HT1080 (cell line): ENCODE data around the gene PIPOX. TPM values are rescaled to one million over a fixed set of nuclear protein-coding genes. Genes with fewer than 3 reads are reported as not detected.
A peak's percentile ranks its signal among the peaks of the same experiment; 100 is the strongest.

ENCODE experiments used
- DNase-seq: peaks from one replicate; pipeline ENCODE4 v3.0.0-alpha.2; 2015; ENCODE audit warnings: low read depth
- polyA plus RNA-seq, 2 experiments: library from polyadenylated mRNA; depleted of rRNA; stranded (reverse); fragments of >200 nt; gene quantifications; 2 replicates each; pipeline ENCODE4 v1.2.3, GENCODE V29; 2015
- total RNA-seq: library from RNA; depleted of rRNA; stranded (reverse); fragments of >200 nt; shearing (Covaris generic); gene quantifications from 2 replicates; pipeline ENCODE4 v1.2.3, GENCODE V29; 2014; rRNA removed

Gene PIPOX, protein sequence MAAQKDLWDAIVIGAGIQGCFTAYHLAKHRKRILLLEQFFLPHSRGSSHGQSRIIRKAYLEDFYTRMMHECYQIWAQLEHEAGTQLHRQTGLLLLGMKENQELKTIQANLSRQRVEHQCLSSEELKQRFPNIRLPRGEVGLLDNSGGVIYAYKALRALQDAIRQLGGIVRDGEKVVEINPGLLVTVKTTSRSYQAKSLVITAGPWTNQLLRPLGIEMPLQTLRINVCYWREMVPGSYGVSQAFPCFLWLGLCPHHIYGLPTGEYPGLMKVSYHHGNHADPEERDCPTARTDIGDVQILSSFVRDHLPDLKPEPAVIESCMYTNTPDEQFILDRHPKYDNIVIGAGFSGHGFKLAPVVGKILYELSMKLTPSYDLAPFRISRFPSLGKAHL
- total RNA-seq: 0.14 and 0.33 TPM in 2 replicates
- not detected in 2 replicates for polyA plus RNA-seq (2015; cell fraction: cytosol; rRNA removed)
- polyA plus RNA-seq (2015; cell fraction: nucleus; rRNA removed): 1.6 TPM in 1 of 2 replicates, not detected in the other

DNA sequence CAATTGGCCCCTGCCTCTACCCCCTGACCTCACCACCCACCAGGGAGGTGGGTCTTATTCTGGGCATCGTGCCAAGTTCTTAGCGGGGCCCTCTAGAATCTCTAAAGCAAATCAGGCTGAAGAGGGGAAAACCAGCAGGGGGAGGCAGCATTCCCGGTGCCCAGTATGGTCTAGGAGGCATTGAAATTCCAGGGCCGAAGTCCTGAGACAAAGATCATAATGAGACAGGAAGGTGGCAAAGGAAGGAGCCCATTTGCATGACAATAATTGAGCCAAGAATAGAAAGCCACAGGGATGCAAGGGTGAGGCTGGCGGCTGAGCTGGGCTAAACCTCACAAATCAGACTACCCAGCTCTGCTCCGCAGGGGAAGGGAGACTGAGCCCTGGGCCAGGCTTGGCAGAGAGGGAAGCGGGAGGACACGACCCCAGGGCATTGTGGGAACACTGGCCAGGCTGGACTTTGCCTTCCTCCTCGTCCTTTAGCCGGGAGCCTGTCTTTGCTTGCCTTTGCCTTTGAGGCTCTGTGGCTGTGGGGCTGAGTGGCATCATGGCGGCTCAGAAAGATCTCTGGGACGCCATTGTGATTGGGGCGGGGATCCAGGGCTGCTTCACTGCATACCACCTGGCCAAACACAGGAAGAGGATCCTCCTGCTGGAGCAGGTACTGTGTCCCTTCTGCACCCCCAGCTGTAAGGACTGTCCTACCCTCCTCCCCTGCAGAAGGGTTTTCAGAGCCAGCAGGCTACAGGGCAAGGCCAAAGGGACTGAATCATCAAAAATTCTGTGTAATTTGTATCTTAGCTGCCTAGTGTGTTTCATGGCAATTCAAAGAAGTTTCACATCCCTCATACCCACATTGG, at the start of gene PIPOX:
Gene PIPOX, plus strand, starts transcription at position 463 of the 860 bp plus-strand sequence. Its CDS starts 85 bp downstream, at position 548.
- DNase-seq: peak; percentile 17

GRCh38 chr17:28993645-28994426, 49.1 kb upstream of the PIPOX start:
- no peak for DNase-seq

DNA sequence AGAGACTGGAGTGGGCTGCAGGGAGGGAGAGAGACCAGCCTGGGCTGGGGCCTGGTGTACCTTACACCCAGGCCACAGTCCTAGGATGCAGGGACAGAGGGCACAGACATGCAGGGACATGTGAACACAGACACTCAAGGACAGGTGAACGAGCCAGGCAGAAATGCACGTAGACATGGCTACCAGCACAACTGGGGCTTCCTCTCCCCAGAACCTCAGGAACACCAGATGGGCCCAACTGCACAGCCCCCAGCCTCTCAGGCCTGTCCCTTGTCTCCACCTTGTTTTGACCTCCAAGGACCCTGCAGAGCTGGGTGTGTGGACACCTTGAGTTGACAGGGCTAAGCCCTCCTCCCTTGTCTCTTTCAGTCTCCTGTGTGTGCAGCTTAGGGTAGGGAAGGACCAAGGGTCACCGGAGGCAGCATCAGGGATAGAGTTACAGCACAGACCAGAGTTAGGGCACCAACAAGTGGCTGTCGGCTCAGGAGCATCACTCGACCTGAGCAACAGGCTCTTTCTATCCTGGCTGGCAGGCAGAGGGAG, 46.3 kb upstream of the PIPOX start:
- no peak for DNase-seq

DNA sequence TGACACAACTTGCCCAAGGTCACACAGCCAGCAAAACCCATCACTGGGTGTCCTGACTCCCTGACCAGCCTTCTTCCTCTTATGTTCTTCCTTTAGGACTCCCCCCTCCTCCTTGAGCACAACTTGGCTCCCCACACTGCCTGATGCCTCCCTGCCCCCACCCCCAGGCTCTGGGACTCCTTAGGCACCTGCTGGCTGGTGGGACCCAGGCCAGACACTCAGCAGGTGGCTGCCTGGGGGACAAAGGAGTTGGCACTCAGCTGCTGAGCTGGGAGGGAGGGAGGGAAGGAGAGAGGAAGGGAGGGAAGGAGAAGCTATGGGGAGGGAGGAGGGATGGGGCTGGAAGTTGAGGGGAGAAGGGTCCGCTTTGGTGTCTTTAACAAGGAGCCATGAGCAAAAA, 45.1 kb upstream of the PIPOX start:
- no peak for DNase-seq

GRCh38 chr17:28999206-28999605, 43.7 kb upstream of the PIPOX start:
- DNase-seq: no peak

GRCh38 chr17:29000973-29001372, 42.0 kb upstream of the PIPOX start:
- no peak for DNase-seq

DNA sequence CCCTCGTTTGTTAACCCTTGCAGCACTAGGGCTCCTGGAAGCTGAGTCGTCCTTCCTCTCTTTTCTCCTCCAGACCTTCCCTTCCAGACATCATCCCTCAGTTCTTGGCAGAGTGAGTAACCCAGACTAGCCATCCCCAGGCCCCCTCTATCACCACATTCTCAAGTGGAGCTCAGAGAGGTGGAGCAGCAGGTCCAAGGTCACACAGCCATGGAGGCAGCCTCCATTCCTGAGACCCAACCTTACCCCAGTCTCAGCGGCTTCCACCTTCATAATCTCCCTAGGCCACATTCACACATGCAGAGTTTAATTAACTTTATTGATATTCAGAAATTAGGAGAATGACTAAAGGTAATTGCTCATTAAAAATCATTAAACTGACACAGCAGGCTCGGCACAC, 40.1 kb upstream of the PIPOX start:
- no peak for DNase-seq

DNA sequence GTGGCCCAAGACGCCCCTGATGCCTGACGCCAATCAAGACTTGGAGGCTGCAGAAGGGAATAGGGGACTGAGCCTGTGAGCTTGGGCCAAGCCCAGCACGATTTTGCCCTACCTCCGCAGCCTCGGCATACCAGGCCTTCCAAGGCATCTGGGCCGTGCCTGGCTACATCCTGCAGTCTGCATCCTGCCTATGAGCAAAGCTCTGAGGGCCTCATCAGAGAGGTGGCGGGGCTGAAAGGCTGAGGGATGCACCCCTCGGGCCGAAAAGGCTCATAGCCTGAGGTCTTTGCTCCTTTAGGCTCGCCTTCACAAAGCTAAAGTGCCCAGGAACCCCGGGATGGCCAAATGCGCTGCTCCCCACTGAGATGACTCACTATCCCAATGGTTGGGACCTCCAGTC, 39.7 kb upstream of the PIPOX start:
- no peak for DNase-seq

- DNase-seq: no peak
Measured at GRCh38 chr17:29004081-29004692, 38.8 kb upstream of the PIPOX start.

- peak; percentile 29 for DNase-seq
Measured at GRCh38 chr17:29005936-29006511, 36.9 kb upstream of the PIPOX start, which contains the start of gene SEZ6. Gene SEZ6 (minus strand): TSS chr17:29006033. CDS start chr17:29005869, 164 bp downstream.

DNA sequence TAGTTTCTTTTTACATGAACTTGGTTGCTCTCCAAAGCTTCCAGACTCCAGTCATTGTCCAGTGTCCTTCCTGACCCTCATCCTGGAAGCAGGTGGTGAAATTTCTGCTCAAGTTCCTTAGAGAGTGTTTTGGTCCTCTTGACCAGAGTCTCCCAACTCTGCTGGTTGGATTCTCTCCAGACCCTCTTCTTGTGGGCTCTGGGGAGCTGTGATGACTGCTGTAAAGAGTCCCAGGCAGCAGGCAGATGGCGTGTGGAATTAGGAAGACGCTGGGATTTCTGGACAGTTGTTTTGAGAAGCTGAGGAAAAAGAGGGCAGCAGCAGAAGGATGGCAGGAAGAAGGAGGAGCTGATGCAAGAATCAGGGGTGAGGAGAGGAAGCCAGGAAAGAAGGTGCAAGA, 35.5 kb upstream of the PIPOX start:
- no peak for DNase-seq

- peak; percentile 92 for DNase-seq
Measured at GRCh38 chr17:29007860-29008455, 35.0 kb upstream of the PIPOX start.

GRCh38 chr17:29008591-29008990, 34.4 kb upstream of the PIPOX start:
- DNase-seq: no peak

GRCh38 chr17:29010129-29010528, 32.8 kb upstream of the PIPOX start:
- no peak for DNase-seq

- no peak for DNase-seq
Measured at GRCh38 chr17:29010586-29010985, 32.4 kb upstream of the PIPOX start.

DNA sequence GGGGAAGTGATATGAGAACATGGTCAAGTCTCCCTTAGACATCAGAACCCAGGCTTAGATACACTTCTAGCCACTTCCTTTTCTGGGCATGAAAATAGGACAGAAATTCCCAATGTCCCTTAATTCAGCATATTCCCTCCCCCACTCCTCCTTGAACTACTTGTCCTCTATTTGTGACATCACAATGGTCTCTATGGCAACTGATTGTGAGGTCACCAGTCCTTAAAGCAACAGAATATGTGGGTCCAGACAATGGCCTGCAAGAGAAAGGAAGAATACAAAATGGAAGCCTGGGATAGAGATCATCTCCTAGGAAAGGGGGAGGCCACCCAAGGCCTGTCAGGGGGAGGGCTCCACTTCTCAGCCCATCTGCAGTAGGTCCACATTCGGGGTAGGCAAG, 30.4 kb upstream of the PIPOX start:
- DNase-seq: no peak

DNA sequence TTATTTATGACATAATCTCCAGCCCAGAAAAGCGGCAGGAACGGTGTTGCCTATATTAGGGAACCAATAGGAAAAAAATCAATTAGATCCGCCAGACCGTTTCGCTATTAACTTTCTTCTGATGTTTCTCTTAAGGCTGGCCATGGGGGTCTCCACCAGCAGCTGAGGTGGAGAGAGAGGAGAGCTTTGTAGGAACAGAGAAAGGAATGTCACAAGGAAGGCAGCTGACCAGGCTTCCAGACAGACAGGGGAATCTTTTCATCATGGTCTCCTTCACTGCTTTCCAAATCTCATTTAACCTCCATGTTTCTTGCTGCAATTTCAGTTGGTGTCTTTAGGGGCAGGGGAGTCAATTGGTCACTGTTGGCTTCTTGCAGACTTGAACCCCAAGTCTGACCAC, 28.2 kb upstream of the PIPOX start:
- DNase-seq: no peak

GRCh38 chr17:29016345-29017210, 26.4 kb upstream of the PIPOX start:
- no peak for DNase-seq
